ENCODE data around the gene KRTAP2-4. TPM values are rescaled to one million over a fixed set of nuclear protein-coding genes. Genes with fewer than 3 reads are reported as not detected.
"Not testable (repeated sequence)": the region's sequence is repeated elsewhere in the genome, so short reads cannot be mapped to it uniquely, and the experiment has no call there.

The KRTAP2-4 gene
- total and polyA plus RNA-seq, 2 experiments from 2014 or later: not detected

DNA sequence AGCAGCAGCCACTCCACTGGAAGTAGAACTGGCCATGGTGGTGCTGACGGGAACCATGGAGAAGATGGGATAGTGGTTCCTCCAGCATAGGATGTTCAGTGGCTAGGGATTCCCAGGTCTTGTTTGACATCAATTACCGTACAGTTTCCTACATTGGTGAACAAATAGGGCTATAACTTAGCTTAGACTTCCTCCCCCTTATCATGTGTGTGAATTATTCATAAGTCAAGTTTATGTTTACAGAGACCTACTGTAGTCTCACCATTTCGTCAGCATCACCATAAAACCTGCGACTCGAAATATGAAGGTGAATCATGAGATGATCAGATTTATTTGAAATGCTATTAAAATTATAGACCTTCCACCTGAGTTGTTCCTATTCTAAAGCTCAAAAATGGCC lies 6.9 kb downstream of the KRTAP2-4 start:
- in situ Hi-C loops (cut with MboI): no loop called here
- Histone ChIP-seq H3K79me2 (ENCODE audit: insufficient read depth) (no peaks in the 10 kb centered on the region), H3K27ac (peak overlapping the region; percentile 85), H3K4me2 (ENCODE audit: unreplicated experiment) (peak overlapping the region; percentile 19), H3F3A (ENCODE audit: insufficient read depth) (peaks cover 55% of the 10 kb centered on the region), H3K27me3 (replicated peaks; ENCODE audit: insufficient read depth) (no peaks in the 10 kb centered on the region), H3K4me1 (ENCODE audit: insufficient read depth) (peaks cover 50% of the 10 kb centered on the region), H4K20me1 (ENCODE audit: insufficient read depth) (no peaks in the 10 kb centered on the region), H2AFZ (no peak overlapping the region), H3K36me3 (ENCODE audit: low read depth) (0 out of 2 replicates have a peak, but pooled peaks cover under 1% of the 10 kb centered on the region), H3K4me3 (no peak overlapping the region), H3K9ac (peak overlapping the region; percentile 18), H3K9me2 (ENCODE audit: insufficient read depth) (no peaks in the 10 kb centered on the region), H3K9me3 (ENCODE audit: low read depth) (no peaks in the 10 kb centered on the region)
- TF ChIP-seq EZH2phosphoT487 (IDR thresholded peaks at IDR 0.05; ENCODE audit: insufficient read depth, low read depth): no peak
- no peak for TF ChIP-seq EZH2 (IDR thresholded peaks at IDR 0.05; ENCODE audit: insufficient read depth, poor library complexity, severe bottlenecking)
- DNase-seq: peak; percentile 20
- WGBS, 2 experiments (ENCODE audit: low coverage in 1 of 2, low lambda C conversion rate in 2 of 2, missing lambda C conversion rate in 2 of 2): 48 to 61% methylated on average over 5 of the region's 5 CpGs

DNA sequence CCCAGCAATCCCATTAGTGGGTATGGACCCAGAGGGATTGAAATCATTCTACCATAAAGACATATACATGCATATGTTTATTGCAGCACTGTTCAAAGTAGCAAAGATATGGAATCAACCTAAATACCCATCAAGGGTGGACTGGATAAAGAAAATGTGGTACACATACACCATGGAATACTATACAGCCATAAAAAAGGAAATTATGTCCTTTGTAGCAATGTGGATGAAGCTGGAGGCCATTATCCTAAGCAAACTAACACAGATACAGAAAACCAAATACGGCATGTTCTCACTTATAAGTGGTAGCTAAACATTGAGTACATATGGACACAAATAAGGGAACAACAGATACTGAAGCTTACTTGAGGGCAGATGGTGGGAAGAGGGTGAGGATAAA lies 8.1 kb downstream of the KRTAP2-4 start:
- Histone ChIP-seq H4K20me1 (ENCODE audit: insufficient read depth) (no peaks in the 10 kb centered on the region), H3K9me2 (ENCODE audit: insufficient read depth) (no peaks in the 10 kb centered on the region), H3K36me3 (ENCODE audit: low read depth) (peaks cover 6% of the 10 kb centered on the region; the same call in 1 of the 2 replicates), H3K79me2 (ENCODE audit: insufficient read depth) (no peaks in the 10 kb centered on the region), H3K27ac (no peak overlapping the region), H3F3A (ENCODE audit: insufficient read depth) (peaks cover 55% of the 10 kb centered on the region), H3K4me1 (ENCODE audit: insufficient read depth) (peaks cover 47% of the 10 kb centered on the region), H2AFZ (no peak overlapping the region), H3K27me3 (replicated peaks; ENCODE audit: insufficient read depth) (no peaks in the 10 kb centered on the region), H3K9me3 (ENCODE audit: low read depth) (no peaks in the 10 kb centered on the region), H3K4me3 (no peak overlapping the region), H3K4me2 (ENCODE audit: unreplicated experiment) (no peak overlapping the region), H3K9ac (no peak overlapping the region)
- in situ Hi-C loops (cut with MboI): no loop called here
- DNase-seq: no peak
- TF ChIP-seq EZH2 (IDR thresholded peaks at IDR 0.05; ENCODE audit: insufficient read depth, poor library complexity, severe bottlenecking): no peak
- TF ChIP-seq EZH2phosphoT487 (IDR thresholded peaks at IDR 0.05; ENCODE audit: insufficient read depth, low read depth): no peak
- 96 to 100% methylated on average over 1 of the region's 1 CpG for WGBS, 2 experiments (ENCODE audit: low coverage in 1 of 2, low lambda C conversion rate in 2 of 2, missing lambda C conversion rate in 2 of 2)

DNA sequence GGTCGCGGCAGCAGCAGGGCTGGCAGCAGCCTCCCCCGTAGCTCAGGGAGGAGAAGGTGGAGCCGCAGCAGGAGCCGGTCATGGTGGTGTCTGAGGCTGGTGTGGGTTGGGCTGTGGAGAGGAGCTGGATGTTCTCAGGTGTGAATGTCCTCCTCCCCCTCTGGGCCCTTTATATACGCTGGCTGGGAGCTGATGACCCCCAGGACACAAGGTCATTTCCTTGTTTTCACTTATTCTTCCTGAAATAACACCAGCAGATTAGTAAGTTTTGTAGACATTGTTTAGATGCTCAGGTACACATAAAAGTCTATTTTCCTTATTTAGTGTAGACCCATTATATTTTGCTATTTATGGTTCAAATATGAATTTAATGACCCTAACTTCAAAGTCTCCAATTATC lies 10.5 kb downstream of the KRTAP2-4 start, which contains the start of gene KRTAP2-2:
TSS of gene KRTAP2-2 (minus strand) at position 101 of the 400 bp plus-strand sequence. CDS start at position 82, 19 bp downstream.
- H3K36me3 ChIP-seq (ENCODE audit: low read depth); H3K79me2 ChIP-seq (ENCODE audit: insufficient read depth); H3K9me3 ChIP-seq (ENCODE audit: low read depth); H3K4me3 ChIP-seq; H3K9ac ChIP-seq; DNase-seq; H3K27me3 ChIP-seq (replicated peaks; ENCODE audit: insufficient read depth); H3K4me2 ChIP-seq (ENCODE audit: unreplicated experiment); H3K9me2 ChIP-seq (ENCODE audit: insufficient read depth); H3K27ac ChIP-seq; in situ Hi-C loops (cut with MboI); H2AFZ ChIP-seq; H4K20me1 ChIP-seq (ENCODE audit: insufficient read depth): not testable (repeated sequence)
- Histone ChIP-seq H3F3A (ENCODE audit: insufficient read depth) (peaks cover 34% of the 10 kb centered on the region), H3K4me1 (ENCODE audit: insufficient read depth) (peaks cover 27% of the 10 kb centered on the region)
- 46 to 50% methylated on average over 1 of the region's 6 CpGs for WGBS, 2 experiments (ENCODE audit: low coverage in 1 of 2, low lambda C conversion rate in 2 of 2, missing lambda C conversion rate in 2 of 2)

DNA sequence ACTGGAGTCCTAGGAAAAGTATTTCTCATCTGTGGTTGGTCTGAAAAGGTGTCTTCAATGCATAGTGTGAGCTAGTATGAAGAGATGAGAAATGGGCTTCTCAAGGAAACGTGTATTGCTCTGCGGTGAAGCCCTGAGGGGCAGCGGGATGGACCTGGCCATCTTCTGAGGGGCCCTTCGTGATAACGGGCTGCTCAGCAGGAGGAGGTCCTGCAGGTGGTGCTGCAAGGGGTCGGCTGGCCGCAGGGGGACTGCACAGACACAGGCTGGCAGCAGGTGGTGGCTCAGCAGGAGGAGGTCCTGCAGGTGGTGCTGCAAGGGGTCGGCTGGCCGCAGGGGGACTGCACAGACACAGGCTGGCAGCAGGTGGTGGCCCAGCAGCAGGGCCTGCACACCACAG lies 11.1 kb downstream of the KRTAP2-4 start:
- H3K9ac ChIP-seq; H3K79me2 ChIP-seq (ENCODE audit: insufficient read depth); H4K20me1 ChIP-seq (ENCODE audit: insufficient read depth); H3K36me3 ChIP-seq (ENCODE audit: low read depth); H2AFZ ChIP-seq; H3K9me3 ChIP-seq (ENCODE audit: low read depth); H3K4me2 ChIP-seq (ENCODE audit: unreplicated experiment); H3K4me3 ChIP-seq; H3K27me3 ChIP-seq (replicated peaks; ENCODE audit: insufficient read depth); in situ Hi-C loops (cut with MboI); DNase-seq; H3K9me2 ChIP-seq (ENCODE audit: insufficient read depth); H3K27ac ChIP-seq: not testable (repeated sequence)
- WGBS, 2 experiments (ENCODE audit: low coverage in 1 of 2, low lambda C conversion rate in 2 of 2, missing lambda C conversion rate in 2 of 2): 67 to 93% methylated on average over 7 to 9 of the region's 9 CpGs
- peaks cover 36% of the 10 kb centered on the region for H3F3A ChIP-seq (ENCODE audit: insufficient read depth)
- H3K4me1 ChIP-seq (ENCODE audit: insufficient read depth): peaks cover 23% of the 10 kb centered on the region

DNA sequence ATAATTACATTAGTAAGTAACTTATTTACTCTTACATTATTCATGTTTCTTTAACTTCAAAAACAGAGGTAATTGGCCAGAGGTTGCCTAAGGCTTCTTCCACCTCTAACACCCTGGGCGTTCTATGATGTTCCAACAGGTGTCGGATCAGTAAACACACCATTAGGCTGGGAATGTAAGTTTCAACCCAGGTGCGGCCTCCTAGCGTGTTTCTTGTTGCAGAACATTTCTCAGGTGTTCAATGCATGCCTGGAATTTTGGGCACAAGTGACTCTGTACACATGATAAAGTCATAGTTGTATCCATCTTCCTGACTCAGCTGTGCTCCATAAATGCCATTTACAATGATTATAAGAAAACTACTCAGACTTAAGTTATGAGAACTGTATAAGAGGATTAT lies 11.7 kb downstream of the KRTAP2-4 start:
- no peak overlapping the region for H3K4me2 ChIP-seq (ENCODE audit: unreplicated experiment)
- no peak overlapping the region for H3K27ac ChIP-seq
- no peak overlapping the region for H3K9ac ChIP-seq
- WGBS, 2 experiments (ENCODE audit: low coverage in 1 of 2, low lambda C conversion rate in 2 of 2, missing lambda C conversion rate in 2 of 2): 94 to 99% methylated on average over 4 of the region's 4 CpGs
- H3K79me2 ChIP-seq (ENCODE audit: insufficient read depth): no peaks in the 10 kb centered on the region
- in situ Hi-C loops (cut with MboI): no loop called here
- peaks cover 34% of the 10 kb centered on the region for H3F3A ChIP-seq (ENCODE audit: insufficient read depth)
- no peak overlapping the region for H2AFZ ChIP-seq
- no peaks in the 10 kb centered on the region for H3K9me3 ChIP-seq (ENCODE audit: low read depth)
- DNase-seq: no peak
- no peak overlapping the region for H3K4me3 ChIP-seq
- H3K9me2 ChIP-seq (ENCODE audit: insufficient read depth): no peaks in the 10 kb centered on the region
- H3K27me3 ChIP-seq (replicated peaks; ENCODE audit: insufficient read depth): no peaks in the 10 kb centered on the region
- H3K4me1 ChIP-seq (ENCODE audit: insufficient read depth): peaks cover 22% of the 10 kb centered on the region
- TF ChIP-seq EZH2phosphoT487 (IDR thresholded peaks at IDR 0.05; ENCODE audit: insufficient read depth, low read depth) (no peak), EZH2 (IDR thresholded peaks at IDR 0.05; ENCODE audit: insufficient read depth, poor library complexity, severe bottlenecking) (no peak)
- peaks cover 6% of the 10 kb centered on the region; the same call in 1 of the 2 replicates for H3K36me3 ChIP-seq (ENCODE audit: low read depth)
- no peaks in the 10 kb centered on the region for H4K20me1 ChIP-seq (ENCODE audit: insufficient read depth)
